DLD1 (cell line): ENCODE results near the gene DGKG.

Experiments
- in situ Hi-C: cut with HindIII; loops from 2 replicates; pipeline ENCODE4 v1.10.0; 2017; ENCODE audit warnings: low sequenced_read_pairs

Gene DGKG

DNA sequence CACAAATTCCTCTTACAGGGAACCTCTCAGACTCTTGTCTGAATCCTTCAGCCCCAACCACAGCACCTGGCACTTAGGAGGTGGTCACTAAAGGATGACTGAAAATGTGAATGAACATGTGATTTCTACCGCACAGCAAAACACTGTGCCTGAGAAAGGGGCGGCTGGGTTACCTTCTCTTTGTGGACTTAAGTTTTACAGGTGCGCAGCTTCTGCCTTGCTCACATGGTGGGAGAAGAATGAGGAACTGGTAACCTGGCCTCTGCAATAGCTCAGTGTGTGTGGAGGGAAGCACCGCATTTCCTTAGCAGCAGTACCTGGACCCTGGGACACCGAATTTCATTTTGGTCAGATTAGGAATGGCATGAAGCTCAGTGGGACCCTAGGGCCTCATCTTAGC lies 243.3 kb downstream of the DGKG start:
- in situ Hi-C loops, result no loop called here

DNA sequence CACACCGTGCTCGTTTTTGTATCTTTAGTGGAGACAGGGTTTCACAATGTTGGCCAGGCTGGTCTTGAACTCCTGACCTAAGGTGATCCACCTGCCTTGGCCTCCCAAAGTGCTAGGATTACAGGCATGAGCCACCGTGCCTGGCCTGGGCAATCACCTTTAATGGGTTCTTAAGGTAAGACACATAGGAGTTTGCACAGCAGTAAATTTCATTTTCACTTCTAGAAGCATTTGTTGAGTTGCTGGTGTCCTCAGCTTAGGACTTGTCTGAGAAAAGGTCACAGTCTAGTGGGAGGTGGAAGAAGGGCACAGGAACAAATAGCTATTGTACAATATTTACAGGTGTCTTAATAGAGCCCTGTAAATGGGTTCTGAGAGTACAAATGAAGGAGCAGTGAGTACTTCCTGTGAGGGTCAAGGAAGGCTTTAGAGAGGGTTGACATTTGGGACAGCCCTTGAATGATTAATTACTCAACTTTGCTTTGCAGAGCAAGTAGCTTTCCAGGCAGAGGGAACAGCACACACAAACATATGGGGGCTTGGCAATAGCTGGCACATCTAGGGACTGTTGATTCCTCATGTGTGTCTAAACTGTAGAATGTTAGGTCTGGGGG lies 244.4 kb downstream of the DGKG start:
- in situ Hi-C loops, result no loop called here

DNA sequence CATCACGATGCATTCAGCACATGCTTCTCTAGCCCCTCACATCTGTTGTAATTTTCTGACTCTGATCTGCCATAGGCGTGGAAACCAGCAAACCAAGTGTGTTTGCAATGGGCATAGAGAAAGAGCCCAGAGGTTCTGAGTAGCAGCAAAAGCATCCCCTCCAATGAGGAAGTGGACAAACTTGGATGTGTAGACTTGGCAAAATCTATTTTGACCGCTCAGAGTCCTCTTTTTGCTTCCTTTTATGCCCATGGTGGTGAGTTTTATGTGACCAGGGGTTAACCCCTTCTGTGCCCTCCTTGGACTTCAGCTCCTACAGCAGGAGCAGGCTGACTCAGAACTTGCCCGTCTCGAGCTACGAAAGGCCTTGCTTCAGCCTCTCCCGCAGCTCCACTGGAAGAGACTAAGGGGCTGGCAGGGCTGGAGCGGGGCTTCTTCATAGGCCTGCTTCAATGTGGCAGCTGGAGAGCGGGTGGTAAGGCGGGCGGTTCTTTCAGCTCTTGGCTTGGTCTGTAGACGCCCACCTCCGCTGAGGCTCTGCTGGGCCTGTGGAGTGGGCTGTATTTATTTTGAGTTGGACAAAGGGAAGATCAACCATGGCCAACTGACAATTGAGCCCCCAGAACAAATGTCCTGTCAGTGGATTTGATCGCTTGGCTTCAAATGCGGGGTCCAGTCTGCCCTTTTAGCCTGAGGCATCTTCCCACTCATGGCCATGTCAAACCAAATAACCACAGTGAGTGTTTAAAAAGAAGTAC lies 246.6 kb downstream of the DGKG start:
- in situ Hi-C loops, result no loop called here

DNA sequence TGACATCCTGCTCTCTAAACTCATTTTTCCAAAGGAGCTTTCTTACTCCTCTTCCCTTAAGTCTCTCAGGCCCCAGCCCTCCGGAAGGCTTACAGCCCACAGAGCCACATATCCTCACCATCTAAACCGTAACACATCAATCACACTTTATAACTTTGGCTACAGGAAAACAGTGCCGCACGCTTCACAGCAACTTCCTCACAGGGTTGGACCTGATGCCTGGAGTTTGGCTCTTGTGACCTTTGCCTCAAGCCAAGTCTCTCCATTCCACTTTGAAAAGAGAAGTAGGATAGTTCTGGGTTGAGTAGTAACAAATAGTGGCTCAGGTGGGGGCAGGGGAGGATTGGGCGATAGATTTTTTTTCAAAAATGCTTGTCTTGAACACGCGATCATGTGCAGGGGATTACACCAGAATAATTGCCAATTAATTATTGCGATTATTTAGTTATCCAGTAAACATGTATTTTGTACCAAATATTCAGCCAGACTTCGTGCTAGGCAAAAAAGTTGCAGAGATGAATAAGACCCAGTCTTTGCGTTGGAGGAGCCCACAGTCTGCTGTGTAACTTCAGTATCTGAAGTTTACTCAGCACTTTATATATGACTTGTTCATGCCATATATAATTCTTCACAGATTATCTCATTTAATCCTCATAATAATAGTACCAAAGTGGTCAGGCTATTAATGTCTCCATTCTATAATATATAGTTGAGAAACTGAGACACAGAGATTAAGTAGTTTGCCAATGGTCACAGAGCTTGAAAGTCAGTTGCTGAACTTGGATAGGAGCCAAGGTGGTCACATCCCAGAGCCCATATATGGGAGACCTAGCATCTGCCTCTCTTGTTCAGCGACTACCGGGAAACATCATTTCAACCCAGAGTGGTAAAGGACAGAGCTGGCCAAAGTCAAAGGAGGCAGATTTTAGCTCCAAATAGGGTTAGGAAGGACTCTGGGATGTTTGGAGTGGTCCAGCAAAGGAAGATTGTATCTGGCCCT lies 250.8 kb downstream of the DGKG start:
- in situ Hi-C loops, result no loop called here

DNA sequence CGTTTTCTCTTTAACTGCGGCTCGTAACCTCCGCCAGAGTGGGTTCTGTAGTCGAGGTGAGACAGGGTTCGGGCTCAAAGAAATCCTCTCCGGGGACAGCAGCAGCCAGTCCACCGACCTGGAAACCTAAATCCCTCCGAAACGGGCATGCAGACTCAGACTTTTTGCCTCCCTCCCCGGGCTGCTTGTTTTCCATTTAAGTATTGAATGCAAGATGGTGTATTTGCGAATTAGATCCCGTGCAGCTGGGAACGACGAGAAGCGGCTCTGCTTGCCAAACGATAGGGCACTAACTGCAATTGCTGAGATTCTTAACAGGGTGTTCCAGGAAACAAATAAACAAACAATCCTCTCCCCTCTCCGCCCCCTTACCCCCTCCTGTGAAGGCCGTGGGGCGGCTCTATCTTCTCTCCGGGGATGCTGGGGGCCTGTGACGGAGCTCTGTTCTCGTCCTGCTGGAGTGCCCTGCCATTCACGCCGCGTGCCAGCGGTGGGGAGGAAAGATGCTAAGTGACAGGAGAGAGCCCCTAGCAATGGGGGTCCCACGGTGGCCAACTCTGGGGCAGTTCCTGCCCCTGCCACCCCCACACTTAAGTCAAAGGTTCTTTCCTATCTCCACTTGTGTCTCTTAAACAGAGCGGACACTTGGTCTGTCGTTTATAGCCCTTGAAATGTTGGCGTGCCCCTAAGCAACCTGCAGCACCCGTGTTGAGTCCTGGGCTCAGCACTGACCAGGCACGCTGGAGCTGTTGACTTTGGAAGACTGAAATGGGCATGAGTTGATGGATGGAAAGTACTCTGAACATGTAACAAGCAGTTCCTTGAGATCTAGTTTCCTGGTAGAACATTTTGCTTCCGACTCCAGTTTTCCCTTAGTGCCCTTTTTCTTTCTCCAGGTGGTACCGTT lies 251.9 kb downstream of the DGKG start:
- in situ Hi-C loops, result no loop called here

DNA sequence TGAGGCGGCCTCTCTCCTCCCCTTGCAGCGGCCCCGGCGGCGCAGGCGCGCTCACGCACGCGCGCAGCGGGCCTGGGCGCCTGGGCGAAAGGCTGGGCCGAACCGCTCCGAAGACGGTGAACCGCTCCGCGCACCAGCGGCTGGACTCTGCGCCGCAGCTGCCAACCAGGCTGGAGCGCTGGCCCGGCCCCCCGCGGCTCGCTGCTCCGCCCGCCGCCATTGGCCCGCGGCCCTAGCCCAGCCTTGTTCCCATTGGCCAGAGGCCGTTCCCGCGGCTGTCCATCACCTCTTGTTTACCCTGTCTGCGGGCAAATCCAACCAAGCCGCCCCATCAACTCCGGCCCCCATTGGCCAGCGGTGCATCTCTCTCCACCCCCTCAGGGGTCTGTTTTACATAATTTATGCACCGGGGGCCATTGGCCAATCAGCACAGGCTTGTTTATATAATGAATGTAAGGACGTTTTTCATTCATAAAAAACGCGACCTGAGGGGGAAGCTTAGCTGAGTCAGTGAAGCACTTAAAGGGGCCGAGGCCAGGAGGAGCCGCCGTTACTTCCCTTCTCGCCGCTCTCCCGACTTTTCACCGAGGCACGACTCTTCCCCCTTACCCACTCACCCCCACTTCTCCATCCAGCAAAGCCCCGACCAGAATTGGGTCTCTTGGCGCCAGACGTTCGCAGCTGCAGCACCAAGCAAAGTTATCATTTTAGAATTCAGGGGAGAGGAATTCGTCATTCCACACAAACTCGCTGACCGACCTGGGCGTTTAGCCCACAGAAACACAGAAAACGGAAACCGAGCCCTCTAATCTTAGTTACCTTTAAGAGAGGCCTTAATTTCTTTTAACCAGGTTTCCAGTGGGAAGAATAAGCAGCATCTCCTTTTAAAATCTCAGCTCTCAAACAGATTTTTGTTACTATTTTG lies 252.8 kb downstream of the DGKG start, which contains the start of gene ETV5:
Gene ETV5, minus strand, starts transcription at position 149 of the 925 bp plus-strand sequence. CDS start 3,221 bp downstream, outside the sequence.
- in situ Hi-C loops, result no loop called here

- in situ Hi-C loops, result no loop called here
These were observed 253.7 kb downstream of the DGKG start for GRCh38 chr3:186108106-186108940.

- in situ Hi-C loops, result no loop called here
These were observed 254.6 kb downstream of the DGKG start for GRCh38 chr3:186107215-186108105.

DNA sequence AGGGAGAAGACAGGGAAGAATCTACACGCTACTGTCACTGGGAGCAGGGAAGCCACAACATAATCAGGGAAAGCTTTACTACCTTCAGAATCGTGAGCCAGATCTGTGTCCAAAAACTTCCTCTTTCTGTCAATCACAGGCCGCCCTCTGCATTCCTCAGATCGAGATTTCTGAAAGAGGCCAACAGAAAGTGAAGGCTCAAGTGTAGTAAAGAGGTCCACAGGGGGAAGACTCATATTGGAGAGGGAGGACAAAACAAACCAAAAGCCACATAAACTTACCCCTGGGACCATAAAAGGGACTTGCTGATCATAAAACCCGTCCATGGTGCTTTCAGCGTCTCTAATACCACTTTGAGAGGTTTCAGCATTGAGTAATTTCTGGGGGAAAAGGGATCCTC lies 256.5 kb downstream of the DGKG start:
- in situ Hi-C loops, result no loop called here

DNA sequence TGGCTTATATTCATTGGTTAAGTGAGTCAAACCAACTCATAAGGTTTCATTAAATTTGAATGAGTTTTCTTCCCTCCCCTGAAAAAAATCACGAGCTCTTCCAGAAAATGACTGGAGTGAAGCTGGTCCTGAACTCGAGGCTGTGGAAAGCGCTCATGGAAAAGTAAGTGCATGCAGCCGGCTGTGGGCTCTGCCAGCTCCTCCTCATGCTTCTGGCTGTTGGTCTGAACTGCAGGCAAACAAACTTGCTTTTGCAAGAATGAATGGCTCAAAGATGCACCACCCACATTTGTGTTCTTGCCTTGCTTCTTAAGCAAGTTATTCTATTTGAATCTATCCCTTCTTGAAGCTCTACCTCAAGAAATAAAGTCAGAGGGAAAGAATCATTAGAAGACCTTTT lies 259.3 kb downstream of the DGKG start:
- in situ Hi-C loops, result no loop called here

DNA sequence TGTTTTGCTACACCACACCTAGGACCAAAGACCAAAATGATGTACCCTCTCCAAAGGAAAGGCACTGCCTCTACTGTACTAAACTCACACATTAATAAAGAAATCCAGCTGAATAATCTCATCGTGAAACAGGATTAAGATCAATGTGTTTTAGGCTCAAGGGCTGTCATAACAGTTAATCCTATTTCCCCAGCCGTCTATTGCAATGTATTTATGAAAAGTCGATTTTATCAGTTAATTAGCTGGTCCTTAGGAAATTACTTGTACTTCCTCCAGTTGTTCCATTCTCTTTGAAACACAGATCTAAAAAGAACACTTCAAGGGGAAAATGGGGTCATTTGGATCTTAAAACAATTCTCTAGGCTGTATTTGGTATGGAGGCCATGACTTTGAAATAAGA lies 261.6 kb downstream of the DGKG start:
- in situ Hi-C loops, result no loop called here

- in situ Hi-C loops, result no loop called here
These were observed 262.9 kb downstream of the DGKG start for GRCh38 chr3:186099178-186099577.

DNA sequence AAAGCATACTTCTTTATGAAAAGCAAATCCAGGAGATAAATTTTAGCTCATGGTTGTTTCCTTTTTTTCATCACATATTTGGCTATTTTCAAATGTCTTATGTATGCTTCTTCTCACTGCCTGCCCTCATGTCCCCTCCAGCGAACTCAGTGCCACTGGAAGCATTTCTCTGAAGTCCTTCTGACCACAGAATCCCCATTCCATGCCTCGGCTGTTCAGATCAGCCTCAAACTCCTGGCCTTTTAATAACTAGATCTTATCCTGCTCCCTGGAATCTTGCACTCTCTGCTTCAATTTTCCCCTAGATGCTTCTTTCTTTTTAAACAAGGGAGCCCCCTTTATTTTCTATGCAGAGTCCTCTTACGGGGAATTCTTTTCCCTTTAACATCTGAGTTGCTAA lies 263.3 kb downstream of the DGKG start:
- in situ Hi-C loops, result no loop called here

DNA sequence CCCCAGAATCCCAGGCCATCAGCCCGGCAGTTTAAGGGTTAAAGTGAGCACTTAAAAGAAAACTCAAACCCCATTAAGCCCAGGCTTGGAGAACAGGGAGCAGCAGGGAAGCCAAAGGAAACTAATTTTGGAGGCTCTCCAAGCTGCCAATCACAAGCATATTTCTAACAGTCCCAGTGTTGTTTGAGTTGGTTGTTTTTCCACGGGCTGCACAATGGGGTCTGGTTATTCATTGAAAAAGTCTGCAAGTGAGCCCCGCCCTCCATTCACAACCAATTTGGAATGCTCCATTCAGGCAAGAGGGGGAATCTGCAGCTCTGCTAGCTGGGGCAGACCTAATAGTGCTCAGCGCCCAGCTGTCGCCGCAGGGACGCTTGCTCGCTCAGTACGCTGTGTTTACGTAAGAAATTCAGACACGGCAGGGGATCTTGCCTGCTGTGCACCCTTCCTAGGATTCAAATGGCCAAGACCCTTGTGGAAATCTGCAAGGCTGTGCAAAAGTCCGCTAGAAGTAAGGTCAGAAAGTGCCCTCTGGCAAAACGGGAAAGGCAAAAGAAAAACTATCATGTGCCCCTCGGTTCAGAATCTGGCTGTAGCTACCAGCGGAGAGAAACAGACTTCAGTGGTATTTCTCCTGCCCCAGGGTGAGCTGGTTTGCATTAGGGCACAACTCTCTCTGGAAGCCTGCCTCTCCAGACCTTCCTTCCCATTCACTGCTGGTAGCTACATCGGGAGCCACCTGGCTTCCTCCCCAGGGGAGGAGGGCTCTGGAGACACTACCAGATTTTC lies 264.2 kb downstream of the DGKG start:
- in situ Hi-C loops, result no loop called here

- in situ Hi-C loops, result no loop called here
These were observed 264.7 kb downstream of the DGKG start for GRCh38 chr3:186097317-186097662.
